ENCODE results near the gene PODXL2.
"Not testable (repeated sequence)": the region's sequence is repeated elsewhere in the genome, so short reads cannot be mapped to it uniquely, and the experiment has no call there.

The PODXL2 gene

DNA sequence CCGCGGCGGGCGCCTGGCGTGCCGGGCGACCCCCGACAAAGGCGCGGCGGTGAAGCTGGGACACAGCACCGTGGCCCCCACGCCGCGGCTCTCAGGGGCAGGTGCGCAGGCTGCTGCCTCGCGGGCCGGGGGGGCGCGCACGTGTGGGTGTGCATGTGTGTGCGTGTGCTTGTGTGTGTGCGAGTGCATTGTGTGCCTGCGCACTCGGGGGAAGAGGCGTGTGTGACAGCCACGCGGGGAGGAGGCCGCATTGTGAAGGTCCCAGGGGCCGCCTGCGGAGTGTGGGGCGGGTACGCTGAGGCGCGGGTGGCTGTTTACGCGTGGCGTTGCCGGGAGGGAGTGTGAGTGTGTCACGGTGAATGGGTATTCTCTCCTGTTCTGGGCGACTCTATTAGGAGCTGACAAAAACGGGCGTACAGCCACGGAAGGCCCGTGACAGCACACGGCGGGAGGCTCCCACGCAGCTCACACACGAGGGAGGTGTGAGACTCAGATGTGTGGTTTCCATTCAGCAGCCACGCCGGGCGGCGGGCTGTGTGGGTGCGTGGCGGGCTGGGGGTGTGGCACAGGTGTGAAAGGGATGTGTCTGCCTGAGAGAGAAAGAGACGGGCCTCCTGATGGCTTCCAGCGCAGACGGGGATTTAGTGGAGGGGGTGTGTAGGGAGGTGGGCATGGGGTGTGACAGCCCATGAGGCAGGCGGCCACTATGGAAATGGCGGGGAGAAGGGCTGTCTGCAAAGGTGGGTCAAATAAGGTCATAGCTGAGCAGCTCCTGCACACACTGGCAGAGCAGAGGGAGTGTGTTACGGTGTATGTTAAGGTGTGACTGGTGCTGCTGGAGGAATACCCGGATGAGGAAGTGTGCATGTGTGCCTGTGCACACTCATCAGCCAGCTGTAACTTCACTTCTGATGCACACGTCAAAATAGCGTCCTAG lies 750 bp downstream of the PODXL2 start:
- DNase-seq (ENCODE audit: low read depth) = no peak

DNA sequence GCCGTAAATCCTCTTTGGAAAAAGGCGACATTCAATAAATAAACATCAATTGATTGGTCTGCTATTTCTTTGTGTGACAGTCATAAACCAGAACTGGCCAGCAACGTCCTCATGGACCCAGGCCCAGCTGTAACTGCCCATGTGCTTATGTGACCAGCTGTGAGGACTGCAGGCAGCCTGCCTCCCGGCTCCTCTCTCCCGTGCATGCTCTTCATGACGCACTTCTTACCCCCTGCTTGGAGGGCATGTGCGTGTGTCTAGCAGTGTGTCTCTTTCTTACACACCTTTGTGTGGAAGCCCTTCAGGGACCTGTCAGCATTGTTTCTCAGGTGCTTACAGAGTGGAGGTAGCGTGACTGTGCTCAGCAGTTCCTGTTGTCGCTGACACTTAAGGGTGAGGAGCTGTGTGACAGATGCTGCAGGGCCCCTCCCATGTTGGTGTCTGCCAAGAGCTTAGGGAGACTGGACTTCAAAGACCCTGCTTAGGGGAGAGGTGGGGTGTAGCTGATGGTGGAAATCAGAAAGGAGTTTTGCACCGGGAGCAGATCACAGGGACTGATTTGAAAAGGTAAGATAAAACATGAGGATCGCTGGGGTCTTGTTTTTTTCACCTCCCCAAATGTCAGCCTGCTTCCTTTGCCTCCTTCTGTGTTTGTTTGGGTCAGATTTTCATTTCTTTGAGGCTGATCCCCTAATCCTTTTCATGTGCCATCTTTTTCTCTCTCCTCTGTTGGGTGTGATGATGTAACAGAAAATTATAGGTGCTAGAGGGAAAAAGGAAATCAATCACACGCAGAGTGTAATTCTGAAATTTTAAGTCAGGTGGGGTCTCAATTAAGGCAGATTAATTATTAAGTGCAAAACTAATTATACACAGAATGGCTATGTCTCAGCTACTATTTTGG lies 2.1 kb downstream of the PODXL2 start:
- DNase-seq (ENCODE audit: low read depth) = no peak

DNA sequence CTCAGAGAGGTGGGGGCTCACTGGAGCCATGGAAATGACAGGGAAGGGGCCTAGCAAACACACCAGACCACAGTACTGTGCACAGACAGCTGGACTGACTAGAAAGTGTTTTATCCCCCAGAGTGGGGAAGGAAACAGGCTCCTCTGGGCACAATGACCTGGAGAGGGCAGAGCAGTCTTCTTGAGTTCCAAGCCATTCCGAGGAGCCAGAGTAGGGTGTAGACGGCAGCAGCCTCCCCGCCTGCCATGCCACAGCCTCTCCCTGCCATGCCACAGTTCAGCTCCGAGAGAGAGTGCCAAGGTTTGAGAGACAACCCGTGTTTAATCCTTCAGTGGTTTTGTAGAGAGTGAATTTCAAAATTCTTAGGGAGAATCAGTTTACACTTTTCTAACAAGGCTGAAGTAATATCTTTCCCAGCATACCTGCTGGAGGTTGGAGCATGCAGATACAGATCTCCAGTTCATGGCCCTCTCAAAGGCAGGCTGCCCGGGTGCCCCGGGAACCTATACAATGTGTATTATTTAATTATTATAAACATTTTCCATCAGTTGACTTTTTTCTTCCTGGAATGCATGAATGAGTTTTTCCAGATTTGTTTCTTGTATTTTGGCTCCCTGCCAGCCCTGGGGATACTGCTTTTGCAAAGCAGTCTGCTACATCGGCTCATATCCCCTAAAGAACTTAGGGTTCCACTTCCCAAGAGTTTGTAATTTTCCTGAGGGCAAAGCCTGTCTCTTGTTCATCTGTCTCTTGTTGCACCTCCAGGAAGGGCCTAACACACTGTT lies 3.2 kb downstream of the PODXL2 start:
- no peak for DNase-seq (ENCODE audit: low read depth)

DNA sequence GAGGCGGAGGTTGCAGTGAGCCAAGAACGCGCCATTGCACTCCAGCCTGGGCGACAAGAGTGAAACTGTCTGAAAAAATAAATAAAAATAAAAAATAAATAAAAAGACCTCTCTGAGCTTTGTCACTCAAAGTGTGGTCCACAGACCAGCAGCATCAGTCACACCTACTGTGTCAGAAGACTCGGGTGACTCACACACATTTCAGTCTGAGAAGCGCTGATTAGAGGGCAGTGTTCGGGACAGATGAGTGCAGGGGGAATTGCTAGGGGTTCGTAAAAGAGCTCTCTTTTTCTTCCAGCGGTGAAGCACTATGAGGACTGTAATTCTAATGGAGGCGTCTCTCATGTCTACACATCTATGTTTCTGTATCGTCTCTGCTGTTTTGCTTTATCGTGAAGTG lies 5.7 kb downstream of the PODXL2 start:
- DNase-seq (ENCODE audit: low read depth) = no peak

DNA sequence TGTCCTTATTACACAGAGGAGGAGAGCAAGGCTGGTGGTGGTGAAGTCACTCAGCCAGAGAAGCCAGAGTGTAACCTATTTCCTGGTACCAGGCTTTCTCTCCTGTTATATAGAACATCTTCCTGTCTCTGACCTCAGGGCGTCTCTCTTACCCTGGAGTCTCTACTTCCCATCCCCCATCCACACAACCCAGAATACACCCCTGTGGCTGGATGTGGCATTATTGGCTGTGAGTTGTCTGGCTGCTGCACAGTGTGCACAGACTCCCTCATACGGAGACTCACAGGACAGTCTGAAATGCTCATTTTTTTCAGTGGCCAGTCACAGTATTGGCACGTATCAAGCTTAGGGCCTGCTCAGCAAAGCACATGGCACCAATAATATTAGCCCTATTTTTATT lies 8.6 kb downstream of the PODXL2 start:
- no peak for DNase-seq (ENCODE audit: low read depth)

DNA sequence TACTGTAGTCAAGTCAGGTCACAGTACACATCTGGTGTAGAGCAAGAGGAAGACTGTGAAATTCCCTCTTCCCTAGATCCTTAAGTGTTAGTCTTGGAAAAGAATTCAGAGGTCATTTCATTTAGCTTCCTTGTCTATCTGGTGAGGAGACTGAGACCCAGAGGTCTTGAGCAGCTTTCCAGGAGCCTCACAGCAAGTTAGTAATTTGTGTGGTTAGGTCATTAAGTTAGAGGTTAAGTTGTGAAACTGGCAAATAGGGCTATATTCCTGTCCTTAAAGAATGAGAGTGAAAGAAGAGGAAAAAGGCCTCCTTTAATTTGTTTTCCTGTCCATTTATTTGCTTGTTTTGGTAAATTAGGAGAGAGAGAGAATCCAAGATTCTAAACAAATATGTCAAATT lies 9.0 kb downstream of the PODXL2 start:
- DNase-seq (ENCODE audit: low read depth) = no peak

DNA sequence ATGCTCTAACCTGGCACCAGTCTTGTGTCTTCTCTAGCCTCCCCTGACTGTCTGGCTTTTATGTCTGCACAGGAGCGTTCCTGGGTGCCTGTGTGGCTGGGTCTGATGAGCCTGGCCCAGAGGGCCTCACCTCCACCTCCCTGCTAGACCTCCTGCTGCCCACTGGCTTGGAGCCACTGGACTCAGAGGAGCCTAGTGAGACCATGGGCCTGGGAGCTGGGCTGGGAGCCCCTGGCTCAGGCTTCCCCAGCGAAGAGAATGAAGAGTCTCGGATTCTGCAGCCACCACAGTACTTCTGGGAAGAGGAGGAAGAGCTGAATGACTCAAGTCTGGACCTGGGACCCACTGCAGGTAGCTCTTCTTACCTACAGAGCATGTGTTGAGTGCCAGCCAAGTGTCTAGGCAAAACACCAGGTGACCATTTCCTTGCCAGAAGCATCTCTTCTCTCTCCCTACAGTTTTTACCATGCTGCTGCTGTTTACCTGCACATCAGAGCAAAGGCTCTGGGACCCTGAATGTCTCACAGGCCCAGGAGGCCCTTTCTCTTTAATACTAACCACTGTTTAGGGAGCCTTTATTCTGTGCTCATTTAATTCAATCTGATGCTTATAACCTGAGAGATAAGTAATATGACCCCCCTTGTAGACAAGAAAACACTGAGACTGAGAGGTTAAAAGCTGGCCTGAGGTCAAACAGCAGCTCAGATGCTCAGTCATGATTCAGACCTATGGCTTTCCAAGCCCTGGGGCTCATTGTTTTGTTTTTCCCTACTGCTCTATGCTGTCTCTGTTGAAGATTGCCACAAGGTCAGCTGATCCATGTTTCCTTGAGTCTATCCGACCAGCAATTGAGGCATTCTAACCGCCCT lies 10.4 kb downstream of the PODXL2 start:
- DNase-seq (ENCODE audit: low read depth) = no peak

DNA sequence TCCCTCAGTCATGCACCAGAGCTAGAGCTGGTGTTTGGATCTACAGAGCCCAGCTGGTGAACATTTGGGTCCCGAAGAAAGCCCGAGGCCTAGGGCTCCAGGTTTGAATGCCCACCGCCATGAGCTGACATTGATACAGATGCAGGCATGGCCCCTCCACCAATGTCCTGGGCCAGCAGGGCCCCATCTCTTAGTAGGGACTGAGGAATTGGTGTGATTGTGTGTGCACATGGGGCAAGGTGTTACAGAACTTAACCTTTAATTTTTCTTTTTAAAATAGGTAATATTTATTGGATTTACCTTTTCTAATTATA lies 11.0 kb downstream of the PODXL2 start:
- no peak for DNase-seq (ENCODE audit: low read depth)

DNA sequence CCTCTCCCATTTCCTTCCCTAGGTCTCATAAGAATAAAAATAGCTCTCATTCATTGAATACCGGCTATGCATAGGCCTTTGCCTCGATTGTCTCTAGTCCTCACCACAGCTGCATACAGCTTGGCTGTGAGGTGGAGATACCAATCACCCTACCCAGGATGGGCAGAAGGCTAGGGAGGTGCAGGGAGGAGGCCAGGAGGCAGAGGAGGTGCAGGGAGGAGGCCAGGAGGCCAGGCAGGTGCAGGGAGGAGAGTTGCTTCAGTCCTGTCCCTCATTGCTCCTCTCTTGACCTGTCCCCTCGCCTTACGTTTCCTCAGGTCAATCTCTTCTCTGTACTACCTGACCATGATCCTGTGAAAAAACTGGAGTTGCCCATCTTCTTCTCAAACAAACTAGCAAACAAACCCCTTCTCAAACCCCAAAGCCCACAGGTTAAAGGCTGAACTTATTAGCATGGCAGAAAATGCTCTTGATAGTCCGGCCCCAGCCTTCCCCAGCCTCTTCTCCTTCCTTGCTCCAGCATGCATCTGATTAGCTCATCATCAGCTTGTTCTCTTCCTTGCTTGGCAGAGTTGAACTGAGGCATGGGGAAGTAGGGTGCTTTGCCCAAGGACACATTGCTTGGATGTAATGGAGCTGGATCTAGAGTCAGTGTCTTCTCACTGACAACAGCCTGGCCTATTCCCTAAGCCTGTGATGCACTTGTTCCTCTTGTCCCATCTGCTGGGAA lies 15.8 kb downstream of the PODXL2 start:
- no peak for DNase-seq (ENCODE audit: low read depth)

DNA sequence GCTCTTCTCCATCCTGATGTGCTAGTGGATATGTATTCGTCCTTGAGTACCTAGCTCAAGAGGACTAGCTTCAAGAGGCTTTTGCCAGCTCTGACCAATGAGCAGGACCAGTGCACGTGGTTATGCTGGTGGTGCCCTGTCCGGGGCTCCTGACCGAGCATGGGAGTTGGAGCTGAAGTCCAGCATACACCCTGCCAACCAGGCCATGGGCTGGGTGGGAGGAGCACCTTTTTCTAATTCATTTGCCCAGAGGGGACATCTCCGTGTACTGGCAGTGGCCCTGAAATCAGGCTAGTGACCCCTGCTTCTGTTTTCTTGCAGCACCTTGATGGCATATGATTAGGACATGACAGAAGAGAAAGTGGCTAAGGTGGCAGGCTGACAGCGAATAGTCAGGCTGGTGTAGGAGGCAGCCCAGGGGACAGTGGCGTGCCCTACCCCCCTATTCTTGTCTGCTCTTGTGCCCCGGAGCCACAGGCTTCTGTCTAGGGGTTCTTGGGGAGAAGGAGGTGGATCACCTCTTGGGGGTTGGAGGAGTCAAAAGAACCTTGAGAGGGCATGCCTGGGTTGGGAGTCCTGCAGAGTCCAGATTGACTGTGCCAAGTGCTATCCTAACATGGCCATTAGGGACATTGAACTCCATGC lies 16.5 kb downstream of the PODXL2 start:
- no peak for DNase-seq (ENCODE audit: low read depth)

DNA sequence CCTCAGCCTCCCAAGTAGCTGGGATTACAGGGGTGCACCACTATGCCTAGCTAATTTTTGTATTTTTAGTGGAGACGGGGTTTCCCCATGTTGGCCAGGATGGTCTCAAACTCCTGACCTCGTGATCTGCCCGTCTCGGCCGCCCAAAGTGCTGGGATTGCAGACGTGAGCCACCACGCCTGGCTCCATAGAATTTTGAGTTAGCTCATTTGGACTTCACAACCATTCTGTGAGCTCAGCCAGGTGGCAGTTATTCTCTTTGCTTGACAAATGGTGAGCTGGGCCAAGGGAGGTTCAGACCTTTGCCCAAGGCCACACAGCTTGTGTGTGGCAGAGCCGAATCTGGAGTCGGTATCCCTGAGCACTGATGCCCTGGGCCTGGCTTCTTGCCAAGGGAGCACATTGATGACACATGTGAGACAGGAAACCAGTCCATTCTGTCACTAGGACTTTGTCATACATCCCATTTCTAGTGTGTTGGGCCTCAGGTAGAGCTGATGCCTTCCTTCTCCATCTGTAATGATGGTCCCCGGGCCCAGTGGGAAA lies 17.6 kb downstream of the PODXL2 start:
- no peak for DNase-seq (ENCODE audit: low read depth)

DNA sequence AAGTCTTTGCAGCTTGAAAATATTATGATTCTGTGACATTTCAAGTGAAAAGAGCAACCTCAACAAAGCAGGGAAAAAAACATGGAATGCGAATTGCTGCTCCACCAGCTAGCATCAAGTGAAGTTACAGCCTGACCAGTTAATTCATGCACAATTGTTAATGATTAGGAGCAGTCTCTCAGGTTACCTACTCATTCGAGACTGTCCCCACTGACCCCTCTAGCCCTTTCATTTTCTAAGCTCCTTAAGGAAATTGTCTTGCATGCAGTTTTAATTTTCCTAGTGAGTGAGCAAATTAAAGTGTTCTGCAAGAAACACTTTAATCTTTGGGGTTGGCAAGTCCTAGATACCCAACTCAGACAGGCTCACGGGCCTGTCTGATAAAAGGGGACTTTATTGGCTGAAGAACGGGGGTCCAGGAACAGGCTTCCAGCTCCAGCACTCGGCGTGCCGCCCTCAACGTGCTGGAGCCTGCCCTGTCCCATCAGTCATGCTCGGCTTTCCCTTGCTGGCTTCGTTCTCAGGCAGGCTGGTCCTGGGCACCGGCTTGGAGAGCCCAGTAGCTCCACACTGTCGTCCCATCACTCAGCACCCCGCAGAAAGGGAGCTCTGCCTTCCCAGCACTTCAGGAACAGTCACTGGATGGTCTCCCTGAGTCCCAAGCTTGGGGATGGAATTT lies 18.3 kb downstream of the PODXL2 start:
- DNase-seq (ENCODE audit: low read depth) = no peak

DNA sequence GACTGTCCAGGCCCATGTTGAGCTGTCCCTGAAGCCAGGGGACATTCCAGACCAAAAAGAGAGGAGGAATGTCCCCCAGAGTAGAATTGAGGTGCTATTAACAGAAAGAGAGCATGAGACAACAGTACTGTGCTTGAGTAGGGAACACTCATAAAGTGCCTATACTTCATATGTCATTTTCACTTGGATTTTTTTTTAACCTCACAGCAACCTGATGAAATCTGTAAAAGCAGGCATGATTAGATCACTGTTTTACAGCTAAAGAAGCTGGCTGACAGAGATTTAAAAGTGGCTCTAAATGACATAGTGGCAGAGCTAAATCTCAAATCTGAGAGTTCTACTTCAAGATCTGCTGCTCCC lies 18.8 kb downstream of the PODXL2 start:
- DNase-seq (ENCODE audit: low read depth) = no peak

DNA sequence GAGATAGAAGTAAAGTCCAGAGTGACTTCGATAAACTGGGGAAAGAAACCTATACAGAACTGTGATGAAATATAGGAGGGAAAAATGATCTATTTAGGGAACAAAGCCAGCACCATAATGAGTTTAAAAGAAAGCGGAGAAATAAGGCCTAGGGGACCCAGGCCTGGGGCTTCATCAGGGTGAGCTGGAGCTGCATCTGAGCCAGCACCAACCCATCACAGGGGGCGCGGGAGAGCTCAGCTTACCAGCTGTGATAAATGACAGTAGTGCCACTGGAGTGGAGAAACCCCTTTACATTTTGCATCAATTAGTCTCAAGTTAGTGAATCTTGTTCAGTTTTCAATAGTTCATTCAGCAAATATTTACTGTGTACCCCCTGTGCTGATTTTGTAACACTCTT lies 21.3 kb downstream of the PODXL2 start:
- no peak for DNase-seq (ENCODE audit: low read depth)

DNA sequence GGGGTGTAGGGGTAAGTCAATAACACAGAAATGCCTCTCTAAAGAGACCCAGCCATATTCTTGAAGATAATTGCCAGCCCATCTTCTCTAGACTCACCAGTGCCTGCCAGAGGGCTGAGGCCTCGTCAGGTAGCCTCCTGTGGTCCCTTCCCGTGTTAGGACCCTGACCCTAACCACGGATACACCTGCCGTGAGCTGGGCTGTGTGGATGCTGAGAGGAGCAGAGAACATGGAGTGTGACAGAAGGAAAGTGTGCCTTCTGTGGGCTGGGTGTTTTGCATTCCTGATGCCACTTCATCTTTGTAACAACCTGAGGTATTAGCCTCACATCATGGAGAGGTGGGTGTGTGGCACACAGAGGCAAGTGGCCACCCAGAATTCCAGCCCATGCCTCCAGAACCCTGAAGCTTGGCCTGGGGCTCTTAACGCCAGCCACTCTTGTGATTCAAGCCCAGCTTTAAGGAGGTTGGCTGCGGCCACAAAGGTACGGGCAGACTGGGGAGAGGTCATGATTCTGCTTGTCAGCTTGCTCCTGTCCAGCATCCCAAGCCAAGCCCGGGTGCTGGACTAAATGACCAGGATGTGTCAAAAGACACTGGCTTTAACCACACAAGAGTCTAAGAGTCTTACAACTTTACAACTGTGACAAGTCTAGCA lies 22.7 kb downstream of the PODXL2 start:
- DNase-seq (ENCODE audit: low read depth) = no peak

DNA sequence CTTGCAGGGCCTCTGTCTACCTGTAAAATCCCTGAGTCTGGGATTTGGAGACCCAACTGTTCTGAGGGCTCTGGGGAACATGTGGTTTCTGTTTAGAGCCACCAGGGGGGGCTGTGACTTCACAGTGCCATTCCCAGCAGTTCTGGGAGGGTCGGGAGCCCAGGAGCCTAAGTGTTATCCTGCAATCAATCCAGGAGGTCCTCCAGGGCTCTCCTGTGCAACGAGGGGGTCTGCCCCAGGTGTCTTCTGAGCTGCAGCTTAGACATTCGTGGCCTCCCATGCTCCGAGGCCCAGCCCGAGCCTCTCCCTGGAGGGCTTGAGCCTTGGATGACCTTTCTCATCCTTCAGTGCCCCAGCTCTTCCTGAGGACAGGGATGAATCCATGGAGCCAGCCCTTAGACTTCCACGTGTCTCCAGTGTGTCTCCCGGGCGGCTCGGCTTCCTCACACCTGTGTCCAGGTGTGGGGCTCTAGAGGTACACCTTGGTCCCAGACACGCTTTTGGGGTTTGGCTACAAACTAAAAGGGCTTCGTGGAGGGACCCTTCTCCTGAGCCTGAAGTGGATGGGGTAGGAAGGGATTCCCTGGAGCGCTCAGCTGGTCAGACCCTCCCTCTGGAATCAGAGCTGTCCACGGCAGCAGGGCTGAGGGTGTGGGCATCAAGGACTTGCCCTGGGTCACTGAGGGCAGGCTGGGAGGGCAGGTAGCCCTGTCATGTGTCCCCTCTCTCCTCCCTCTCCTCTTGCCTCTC lies 23.4 kb downstream of the PODXL2 start:
- DNase-seq (ENCODE audit: low read depth) = no peak

DNA sequence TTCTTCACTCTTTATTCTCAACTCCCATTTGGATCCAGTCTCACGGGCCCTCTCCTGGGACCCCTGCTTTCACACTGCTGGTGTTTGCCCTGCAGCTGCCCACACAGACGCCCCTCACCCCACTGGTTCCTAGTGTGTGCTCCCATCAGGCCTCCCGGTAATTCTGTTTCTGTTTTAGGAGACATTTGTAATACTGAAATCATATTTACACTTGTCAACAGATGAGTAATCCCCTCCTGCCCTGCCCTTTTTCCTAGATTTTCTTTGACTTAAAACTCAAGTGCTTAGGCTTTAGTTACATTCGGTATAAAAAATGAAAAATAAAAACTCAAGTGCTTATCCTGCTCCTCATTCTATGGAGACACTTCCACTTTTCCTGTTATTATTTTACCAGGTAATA lies 25.4 kb downstream of the PODXL2 start:
- no peak for DNase-seq (ENCODE audit: low read depth)

DNA sequence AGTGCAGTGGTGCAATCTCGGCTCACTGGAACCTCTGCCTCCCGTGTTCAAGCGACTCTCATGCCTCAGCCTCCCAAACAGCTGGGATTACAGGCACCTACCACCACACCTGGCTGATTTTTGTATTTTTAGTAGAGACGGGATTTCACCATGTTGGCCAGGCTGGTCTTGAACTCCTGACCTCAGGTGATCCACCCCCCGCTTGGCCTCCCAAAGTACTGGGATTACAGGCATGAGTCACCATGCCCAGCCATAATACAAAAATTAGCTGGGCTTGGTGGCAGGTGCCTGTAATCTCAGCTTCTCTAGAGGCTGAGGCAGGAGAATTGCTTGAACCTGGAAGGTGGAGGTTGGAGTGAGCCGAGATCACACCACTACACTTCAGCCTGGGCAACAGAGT lies 26.0 kb downstream of the PODXL2 start:
- DNase-seq (ENCODE audit: low read depth) = not testable (repeated sequence)

Measured in non-pigmented ciliary epithelial cell (primary cell).